H9 (cell line): ENCODE measurements around the gene NSD1. TPM values are rescaled to one million over a fixed set of nuclear protein-coding genes. Genes with fewer than 3 reads are reported as not detected.

ENCODE experiments used
- DNase-seq: peaks from one replicate; pipeline ENCODE4 v3.0.0-alpha.2; 2017
- H2AFZ ChIP-seq: one replicate; pipeline ENCODE4 v1.6.1; 2013; ENCODE audit warnings: mild to moderate bottlenecking, low read length, control low read depth, moderate library complexity
- H2AK5ac ChIP-seq: 2 replicates; pipeline ENCODE4 v1.6.1; 2013; ENCODE audit warnings: low read length, control low read depth, mixed read lengths; ENCODE audit not compliant: insufficient read length
- H2BK120ac ChIP-seq: one replicate; pipeline ENCODE4 v1.6.1; 2013; ENCODE audit warnings: low read depth, mild to moderate bottlenecking, low read length, control low read depth, inconsistent platforms; ENCODE audit not compliant: poor library complexity, severe bottlenecking
- H2BK12ac ChIP-seq: 2 replicates; pipeline ENCODE4 v1.6.1; 2013; ENCODE audit warnings: low read length, control low read depth, mixed read lengths, low read depth; ENCODE audit not compliant: insufficient read length
- H2BK15ac ChIP-seq: 2 replicates; pipeline ENCODE4 v1.6.1; 2013; ENCODE audit warnings: low read depth, low read length, control low read depth
- H2BK20ac ChIP-seq: one replicate; pipeline ENCODE4 v1.6.1; 2013; ENCODE audit warnings: low read depth, mild to moderate bottlenecking, low read length, control low read depth, inconsistent platforms; ENCODE audit not compliant: poor library complexity, severe bottlenecking
- H2BK5ac ChIP-seq: 2 replicates; pipeline ENCODE4 v1.6.1; 2013; ENCODE audit warnings: low read length, control low read depth, mixed read lengths; ENCODE audit not compliant: insufficient read length
- H3K14ac ChIP-seq: 2 replicates; pipeline ENCODE4 v1.6.1; 2013; ENCODE audit warnings: low read length, control low read depth; ENCODE audit not compliant: insufficient read depth
- H3K18ac ChIP-seq: 2 replicates; pipeline ENCODE4 v1.6.1; 2013; ENCODE audit warnings: low read depth, mild to moderate bottlenecking, mixed read lengths, low read length, control low read depth; ENCODE audit not compliant: insufficient read length
- H3K23ac ChIP-seq: 2 replicates; pipeline ENCODE4 v1.6.1; 2013; ENCODE audit warnings: low read length, control low read depth, mixed read lengths, low read depth; ENCODE audit not compliant: insufficient read length
- H3K23me2 ChIP-seq: 2 replicates; pipeline ENCODE4 v1.6.1; 2013; ENCODE audit warnings: low read depth, mild to moderate bottlenecking, mixed read lengths, low read length, control low read depth; ENCODE audit not compliant: insufficient read length, poor library complexity, severe bottlenecking
- H3K27ac ChIP-seq: 2 replicates; pipeline ENCODE4 v1.5.1; 2013; ENCODE audit warnings: low read length, control low read depth, mixed read lengths, low read depth; ENCODE audit not compliant: insufficient read length
- H3K27me3 ChIP-seq: 2 replicates; pipeline ENCODE4 v1.6.1; 2013; ENCODE audit warnings: low read length, control low read depth, inconsistent platforms; ENCODE audit not compliant: insufficient read depth
- H3K4ac ChIP-seq: 2 replicates; pipeline ENCODE4 v1.6.1; 2013; ENCODE audit warnings: low read depth, mild to moderate bottlenecking, control low read depth, inconsistent platforms, low read length, moderate library complexity
- H3K4me1 ChIP-seq: 2 replicates; pipeline ENCODE4 v1.6.1; 2013; ENCODE audit warnings: low read length, control low read depth, inconsistent platforms; ENCODE audit not compliant: insufficient read depth
- H3K4me2 ChIP-seq: 2 replicates; pipeline ENCODE4 v1.6.1; 2013; ENCODE audit warnings: low read length, control low read depth, mixed read lengths; ENCODE audit not compliant: insufficient read length, insufficient read depth
- H3K56ac ChIP-seq: 2 replicates; pipeline ENCODE4 v1.6.1; 2013; ENCODE audit warnings: low read depth, mild to moderate bottlenecking, mixed read lengths, low read length, control low read depth; ENCODE audit not compliant: insufficient read length
- H3K79me1 ChIP-seq: 2 replicates; pipeline ENCODE4 v1.6.1; 2013; ENCODE audit warnings: low read depth, mild to moderate bottlenecking, moderate library complexity, low read length, control low read depth, inconsistent platforms; ENCODE audit not compliant: insufficient read depth, poor library complexity, severe bottlenecking
- H3K79me2 ChIP-seq: 2 replicates; pipeline ENCODE4 v1.6.1; 2013; ENCODE audit warnings: low read length, control low read depth, inconsistent platforms; ENCODE audit not compliant: insufficient read depth
- H3K9ac ChIP-seq: 2 replicates; pipeline ENCODE4 v1.6.1; 2013; ENCODE audit warnings: low read length, control low read depth, mixed read lengths; ENCODE audit not compliant: insufficient read length; ENCODE audit errors: extremely low read depth
- H3K9me3 ChIP-seq: one replicate; pipeline ENCODE4 v1.6.1; 2013; ENCODE audit warnings: low read depth, low read length, inconsistent platforms; ENCODE audit not compliant: control insufficient read depth
- H3T11ph ChIP-seq: one replicate; pipeline ENCODE4 v1.6.1; 2013; ENCODE audit warnings: mild to moderate bottlenecking, low read length, control low read depth, inconsistent platforms
- H4K20me1 ChIP-seq: one replicate; pipeline ENCODE4 v1.6.1; 2013; ENCODE audit not compliant: control insufficient read depth, insufficient read length, insufficient read depth
- H4K5ac ChIP-seq: 2 replicates; pipeline ENCODE4 v1.6.1; 2013; ENCODE audit warnings: low read depth, mild to moderate bottlenecking, mixed read lengths, low read length, control low read depth; ENCODE audit not compliant: insufficient read length
- H4K8ac ChIP-seq: replicated peaks from 2 replicates; pipeline ENCODE4 v1.6.1; 2013; ENCODE audit warnings: low read length, control low read depth, mixed read lengths, low read depth; ENCODE audit not compliant: insufficient read length
- H4K91ac ChIP-seq: 2 replicates; pipeline ENCODE4 v1.6.1; 2013; ENCODE audit warnings: low read depth, mild to moderate bottlenecking, moderate library complexity, mixed read lengths, low read length, control low read depth; ENCODE audit not compliant: insufficient read length
- H3K27ac Mint-ChIP-seq, 3 experiments: 2 replicates in 2 of 3; 3 replicates in 1 of 3; pipeline ENCODE4 v1.8.0; 2020 to 2021; ENCODE audit warnings: mixed read lengths in 3 of 3, mild to moderate bottlenecking in 1 of 3, moderate library complexity in 1 of 3
- H3K27me3 Mint-ChIP-seq: 2 replicates; pipeline ENCODE4 v1.8.0; 2021; ENCODE audit warnings: low read depth, mild to moderate bottlenecking, moderate library complexity, mixed read lengths
- H3K36me3 Mint-ChIP-seq, 3 experiments: 2 replicates in 2 of 3; 3 replicates in 1 of 3; pipeline ENCODE4 v1.8.0; 2020 to 2021; ENCODE audit warnings: low read depth in 3 of 3, mixed read lengths in 3 of 3; ENCODE audit not compliant: insufficient read depth in 1 of 3
- H3K4me1 Mint-ChIP-seq, 2 experiments: 2 replicates each; pipeline ENCODE4 v1.8.0; 2020; ENCODE audit warnings: mixed read lengths in 2 of 2
- H3K4me3 Mint-ChIP-seq, 2 experiments: 2 replicates in 1 of 2; 3 replicates in 1 of 2; pipeline ENCODE4 v1.8.0; 2020 to 2021; ENCODE audit warnings: mild to moderate bottlenecking in 2 of 2, mixed read lengths in 2 of 2, moderate library complexity in 1 of 2
- H3K9me3 Mint-ChIP-seq, 2 experiments: 2 replicates in 1 of 2; 3 replicates in 1 of 2; pipeline ENCODE4 v1.8.0; 2020; ENCODE audit warnings: mild to moderate bottlenecking in 2 of 2, mixed read lengths in 2 of 2, moderate library complexity in 1 of 2
- CTCF ChIP-seq: fragments of 200-600 bp; sonication (generic); conservative IDR thresholded peaks from 3 replicates; pipeline ENCODE4 v1.8.0; 2021; ENCODE audit warnings: antibody characterized with exemption, mild to moderate bottlenecking
- WGBS: extraction: QIAGEN DNeasy Blood & Tissue Kit; methylation state at CpG from one replicate; pipeline ENCODE4 v1.1.7; 2013; ENCODE audit warnings: missing lambda C conversion rate, low lambda C conversion rate, mixed read lengths; ENCODE audit not compliant: insufficient read length; ENCODE audit errors: extremely low coverage; 5-methylcytosine and 5-hydroxymethylcytosine counted together
- total RNA-seq: library from RNA; stranded (reverse); gene quantifications from 2 replicates; pipeline ENCODE4 v1.2.1, GENCODE V29; 2021

Gene NSD1
- total RNA-seq, 1 experiment from 2014 or later = 213 TPM

DNA sequence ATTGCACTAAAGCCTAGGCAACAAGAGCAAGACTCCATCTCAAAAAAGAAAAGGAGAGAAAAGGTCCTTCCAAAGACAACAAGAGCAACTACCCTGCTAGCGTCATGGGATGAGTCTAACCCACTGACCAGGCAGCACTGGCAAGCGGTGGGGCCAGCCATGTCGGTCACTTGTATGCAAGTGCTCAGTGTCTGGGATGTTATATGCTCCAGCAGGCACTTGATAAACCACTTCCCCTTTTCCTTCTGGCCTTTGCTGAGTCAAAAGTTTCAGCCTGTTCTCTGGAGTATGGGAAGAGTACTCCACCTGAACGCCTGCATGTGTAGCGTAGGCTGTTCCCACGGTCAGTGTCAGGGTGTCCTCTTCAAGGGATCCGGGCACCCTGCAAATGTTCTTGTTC is 187.3 kb downstream of the NSD1 start:
- H3K4me1 ChIP-seq = peaks cover 7% of the 10 kb centered on the region; the same call in 1 of the 2 replicates
- no peak overlapping the region for H2BK120ac ChIP-seq
- no peak overlapping the region for H3T11ph ChIP-seq
- no peak overlapping the region for H2BK15ac ChIP-seq
- no peak overlapping the region for H2AK5ac ChIP-seq
- no peak overlapping the region for H3K27ac ChIP-seq
- Mint-ChIP-seq H3K9me3 (no peaks in the 10 kb centered on the region; a peak in 1 of 5 replicates), H3K4me3 (no peak overlapping the region), H3K4me1 (peaks cover 18 to 19% of the 10 kb centered on the region in 2 experiments), H3K27me3 (no peaks in the 10 kb centered on the region), H3K27ac (no peak overlapping the region), H3K36me3 (peaks cover 8 to 13% (median 8%) of the 10 kb centered on the region in 3 experiments; a peak in 6 of 7 replicates)
- no peaks in the 10 kb centered on the region for H3K79me1 ChIP-seq
- no peak overlapping the region for H2BK20ac ChIP-seq
- no peak for DNase-seq
- H3K4ac ChIP-seq = no peak overlapping the region
- no peak overlapping the region for H2BK5ac ChIP-seq
- H2BK12ac ChIP-seq = no peak overlapping the region
- no peaks in the 10 kb centered on the region for H3K9me3 ChIP-seq
- no peaks in the 10 kb centered on the region for H4K20me1 ChIP-seq
- H4K5ac ChIP-seq = no peak overlapping the region
- H3K79me2 ChIP-seq = no peaks in the 10 kb centered on the region
- no peak overlapping the region for H3K18ac ChIP-seq
- no peak overlapping the region for H3K56ac ChIP-seq
- no peak overlapping the region for H2AFZ ChIP-seq
- no peak overlapping the region for H3K9ac ChIP-seq
- no peak overlapping the region for H4K91ac ChIP-seq
- H3K14ac ChIP-seq = no peak overlapping the region
- H3K27me3 ChIP-seq = no peaks in the 10 kb centered on the region
- no peak for TF ChIP-seq CTCF
- no peak overlapping the region for H4K8ac ChIP-seq
- H3K23ac ChIP-seq = no peak overlapping the region
- no peaks in the 10 kb centered on the region for H3K23me2 ChIP-seq
- WGBS = no CpG with 5 or more reads among the region's 7 CpGs
- H3K4me2 ChIP-seq = no peak overlapping the region
